ENCODE measurements around the gene UFC1. TPM values are rescaled to one million over a fixed set of nuclear protein-coding genes. Genes with fewer than 3 reads are reported as not detected.

UFC1 gene
- total and polyA plus RNA-seq, 2 of the 13 experiments (the other 11 are each of a cell fraction or from before 2014, with no cell fraction given) = 72.8 to 85.2 TPM

GRCh38 chr1:161117759-161118581 is 35.8 kb upstream of the UFC1 start, which contains the start of the genes NIT1 and PFDN2 (continued):
- TF ChIP-seq, protein P1, sequence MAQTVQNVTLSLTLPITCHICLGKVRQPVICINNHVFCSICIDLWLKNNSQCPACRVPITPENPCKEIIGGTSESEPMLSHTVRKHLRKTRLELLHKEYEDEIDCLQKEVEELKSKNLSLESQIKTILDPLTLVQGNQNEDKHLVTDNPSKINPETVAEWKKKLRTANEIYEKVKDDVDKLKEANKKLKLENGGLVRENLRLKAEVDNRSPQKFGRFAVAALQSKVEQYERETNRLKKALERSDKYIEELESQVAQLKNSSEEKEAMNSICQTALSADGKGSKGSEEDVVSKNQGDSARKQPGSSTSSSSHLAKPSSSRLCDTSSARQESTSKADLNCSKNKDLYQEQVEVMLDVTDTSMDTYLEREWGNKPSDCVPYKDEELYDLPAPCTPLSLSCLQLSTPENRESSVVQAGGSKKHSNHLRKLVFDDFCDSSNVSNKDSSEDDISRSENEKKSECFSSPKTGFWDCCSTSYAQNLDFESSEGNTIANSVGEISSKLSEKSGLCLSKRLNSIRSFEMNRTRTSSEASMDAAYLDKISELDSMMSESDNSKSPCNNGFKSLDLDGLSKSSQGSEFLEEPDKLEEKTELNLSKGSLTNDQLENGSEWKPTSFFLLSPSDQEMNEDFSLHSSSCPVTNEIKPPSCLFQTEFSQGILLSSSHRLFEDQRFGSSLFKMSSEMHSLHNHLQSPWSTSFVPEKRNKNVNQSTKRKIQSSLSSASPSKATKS (CRISPR knock-in tag; IDR thresholded peaks at IDR 0.05) = no peak; the same call in 1 of the 2 replicates
- peak; percentile 69 for TF ChIP-seq AGO2 (optimal IDR thresholded peaks at IDR 0.05; ENCODE audit: low read depth, low read length)
- TF ChIP-seq ZNF160 (CRISPR knock-in tag; IDR thresholded peaks at IDR 0.05) = peak; percentile 86
- TF ChIP-seq ZSCAN31 (CRISPR knock-in tag; IDR thresholded peaks at IDR 0.05; ENCODE audit: low read depth) = peak; percentile 66; the same call in 1 of the 2 replicates
- no peak for TF ChIP-seq ZNF644 (CRISPR knock-in tag; IDR thresholded peaks at IDR 0.05; ENCODE audit: low read depth)
- peak; percentile 56; the same call in 1 of the 2 replicates for TF ChIP-seq TP53 (CRISPR knock-in tag; conservative IDR thresholded peaks at IDR 0.05)
- TF ChIP-seq ZMYM3 (CRISPR knock-in tag; IDR thresholded peaks at IDR 0.05) = 0 out of 2 replicates have a peak, but pooled peaks have one; percentile 10
- TF ChIP-seq FOXO1 (CRISPR knock-in tag; IDR thresholded peaks at IDR 0.05) = 0 out of 2 replicates have a peak, but pooled peaks have one; percentile 29
- TF ChIP-seq ADNP (CRISPR knock-in tag; IDR thresholded peaks at IDR 0.05) = no peak
- TF ChIP-seq ZNF274 (CRISPR knock-in tag; IDR thresholded peaks at IDR 0.05) = peak; percentile 93
- TF ChIP-seq NFKB2 (CRISPR knock-in tag; IDR thresholded peaks at IDR 0.05; ENCODE audit: borderline replicate concordance) = peak; percentile 84; the same call in 1 of the 2 replicates
- TF ChIP-seq POGZ (CRISPR knock-in tag; IDR thresholded peaks at IDR 0.05) = peak; percentile 61; the same call in 1 of the 2 replicates
- no peak for TF ChIP-seq HMG20A (CRISPR knock-in tag; IDR thresholded peaks at IDR 0.05; ENCODE audit: borderline replicate concordance)
- no peak for TF ChIP-seq AFF4 (CRISPR knock-in tag; IDR thresholded peaks at IDR 0.05)
- TF ChIP-seq MIXL1 (CRISPR knock-in tag; IDR thresholded peaks at IDR 0.05) = no peak
- TF ChIP-seq ZNF430 (CRISPR knock-in tag; IDR thresholded peaks at IDR 0.05) = 0 out of 2 replicates have a peak, but pooled peaks have one; percentile 79
- no peak for TF ChIP-seq NFE2 (CRISPR knock-in tag; IDR thresholded peaks at IDR 0.05)
- TF ChIP-seq ZSCAN12 (CRISPR knock-in tag; IDR thresholded peaks at IDR 0.05) = no peak
- TF ChIP-seq HMGA1 (CRISPR knock-in tag; conservative IDR thresholded peaks at IDR 0.05) = no peak
- TF ChIP-seq HOMEZ (CRISPR knock-in tag; IDR thresholded peaks at IDR 0.05; ENCODE audit: low read depth) = no peak
- TF ChIP-seq NR3C1 (CRISPR knock-in tag; IDR thresholded peaks at IDR 0.05) = no peak
- TF ChIP-seq ZNF883 (CRISPR knock-in tag; IDR thresholded peaks at IDR 0.05; ENCODE audit: not compliant biosample characterization) = peak; percentile 70

All from HepG2 (cell line).